ENCODE results near the gene SLC39A7.

DNA sequence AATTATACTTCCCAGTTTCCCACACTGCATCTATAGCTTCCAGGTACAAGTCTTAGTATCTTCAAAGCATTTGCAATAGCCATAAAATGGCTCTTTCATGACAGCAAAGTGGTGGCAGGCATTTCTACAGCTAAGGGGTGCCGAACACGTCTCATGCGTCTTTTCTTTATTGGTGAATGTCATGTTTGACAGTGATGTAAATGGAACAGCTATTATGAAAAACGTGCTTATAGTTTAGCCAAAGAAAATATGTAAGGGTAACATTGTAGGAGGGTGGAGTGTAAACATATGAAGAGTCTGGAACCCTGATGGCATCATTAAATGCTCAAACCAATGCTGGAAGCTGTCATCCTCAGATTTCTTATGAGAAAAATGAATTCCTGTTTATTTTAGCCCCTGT is 46.3 kb upstream of the SLC39A7 start:
- TF ChIP-seq POLR2A (IDR thresholded peaks at IDR 0.05; ENCODE audit: low read depth, low read length): no peak
- TF ChIP-seq, protein P1, sequence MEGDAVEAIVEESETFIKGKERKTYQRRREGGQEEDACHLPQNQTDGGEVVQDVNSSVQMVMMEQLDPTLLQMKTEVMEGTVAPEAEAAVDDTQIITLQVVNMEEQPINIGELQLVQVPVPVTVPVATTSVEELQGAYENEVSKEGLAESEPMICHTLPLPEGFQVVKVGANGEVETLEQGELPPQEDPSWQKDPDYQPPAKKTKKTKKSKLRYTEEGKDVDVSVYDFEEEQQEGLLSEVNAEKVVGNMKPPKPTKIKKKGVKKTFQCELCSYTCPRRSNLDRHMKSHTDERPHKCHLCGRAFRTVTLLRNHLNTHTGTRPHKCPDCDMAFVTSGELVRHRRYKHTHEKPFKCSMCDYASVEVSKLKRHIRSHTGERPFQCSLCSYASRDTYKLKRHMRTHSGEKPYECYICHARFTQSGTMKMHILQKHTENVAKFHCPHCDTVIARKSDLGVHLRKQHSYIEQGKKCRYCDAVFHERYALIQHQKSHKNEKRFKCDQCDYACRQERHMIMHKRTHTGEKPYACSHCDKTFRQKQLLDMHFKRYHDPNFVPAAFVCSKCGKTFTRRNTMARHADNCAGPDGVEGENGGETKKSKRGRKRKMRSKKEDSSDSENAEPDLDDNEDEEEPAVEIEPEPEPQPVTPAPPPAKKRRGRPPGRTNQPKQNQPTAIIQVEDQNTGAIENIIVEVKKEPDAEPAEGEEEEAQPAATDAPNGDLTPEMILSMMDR (conservative IDR thresholded peaks at IDR 0.05; ENCODE audit: low read depth, low read length): no peak
- no peak for TF ChIP-seq RCOR1 (IDR thresholded peaks at IDR 0.05; ENCODE audit: insufficient replicate concordance, low read length)
- no peak for TF ChIP-seq NFE2L2 (IDR thresholded peaks at IDR 0.05; ENCODE audit: low read depth, low read length)
- TF ChIP-seq MXI1 (IDR thresholded peaks at IDR 0.05; ENCODE audit: borderline replicate concordance, low read depth, low read length): no peak
- TF ChIP-seq MAFK (IDR thresholded peaks at IDR 0.05; ENCODE audit: low read depth, low read length): no peak
- TF ChIP-seq MAZ (IDR thresholded peaks at IDR 0.05; ENCODE audit: borderline replicate concordance, low read depth, low read length): no peak
- no peak for TF ChIP-seq RFX5 (IDR thresholded peaks at IDR 0.05; ENCODE audit: low read depth, low read length)
- no peak for TF ChIP-seq CHD1 (IDR thresholded peaks at IDR 0.05; ENCODE audit: low read depth, low read length)

Measured in IMR-90 (cell line).